ENCODE results near the gene ADAP1. TPM values are rescaled to one million over a fixed set of nuclear protein-coding genes. Genes with fewer than 3 reads are reported as not detected.
A peak's percentile ranks its signal among the peaks of the same experiment; 100 is the strongest.

ADAP1 gene
- total and polyA plus RNA-seq, 12 donors: 2.3 to 14.9 (median 9.7) TPM

GRCh38 chr7:900331-901040 lies 54.0 kb downstream of the ADAP1 start:
- no peak for TF ChIP-seq CTCF (IDR thresholded peaks at IDR 0.05)
- intact Hi-C loops (cut with DNase I): no loop called here
- H3K36me3 ChIP-seq: peaks cover 0 to 41% (median 15%) of the 10 kb centered on the region in 9 donors
- no peaks in the 10 kb centered on the region for H3K9me3 ChIP-seq
- no peak overlapping the region for H3K4me3 ChIP-seq
- H3K4me1 ChIP-seq: peaks cover 8 to 37% (median 18%) of the 10 kb centered on the region in 9 donors
- H3K27me3 ChIP-seq: peaks cover 0 to 24% (median 11%) of the 10 kb centered on the region in 7 donors
- ATAC-seq (no peak), DNase-seq (no peak)
- 85 to 89% methylated on average over 26 of the region's 26 CpGs for WGBS, 2 donors
- H3K27ac ChIP-seq: no peak overlapping the region

DNA sequence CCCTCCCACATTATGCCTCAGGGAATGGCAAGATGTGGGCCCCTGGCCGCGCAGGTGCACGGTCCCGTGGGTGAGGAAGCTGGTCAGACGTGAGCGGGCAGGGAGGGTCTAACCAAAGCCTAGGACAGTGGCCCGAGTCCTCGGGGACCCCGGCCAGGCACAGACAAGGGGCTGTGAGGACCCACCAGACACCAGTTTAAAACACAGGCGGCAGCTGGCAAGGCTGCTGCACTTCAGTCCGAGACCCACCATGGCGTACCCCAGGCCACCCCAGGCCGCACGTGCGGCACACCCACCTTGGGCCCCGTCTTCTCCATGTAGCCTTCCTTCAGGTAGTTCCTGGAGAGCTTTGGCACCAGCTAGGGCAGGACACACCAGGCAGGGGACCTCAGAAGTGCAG lies 54.7 kb downstream of the ADAP1 start:
- ATAC-seq (no peak), DNase-seq (no peak)
- H3K4me1 ChIP-seq: peaks cover 8 to 36% (median 18%) of the 10 kb centered on the region in 9 donors
- WGBS, 2 donors: 95 to 97% methylated on average over 16 of the region's 16 CpGs
- H3K27ac ChIP-seq: no peak overlapping the region
- TF ChIP-seq CTCF (IDR thresholded peaks at IDR 0.05): no peak
- peaks cover 0 to 23% (median 11%) of the 10 kb centered on the region in 7 donors for H3K27me3 ChIP-seq
- no peaks in the 10 kb centered on the region for H3K9me3 ChIP-seq
- intact Hi-C loops (cut with DNase I): no loop called here
- H3K36me3 ChIP-seq: peaks cover 0 to 48% (median 20%) of the 10 kb centered on the region in 9 donors
- no peak overlapping the region for H3K4me3 ChIP-seq

GRCh38 chr7:898855-899681 lies 55.4 kb downstream of the ADAP1 start:
- Histone ChIP-seq H3K36me3 (peaks cover 0 to 55% (median 20%) of the 10 kb centered on the region in 9 donors), H3K4me1 (peaks cover 8 to 29% (median 15%) of the 10 kb centered on the region in 9 donors), H3K4me3 (no peak overlapping the region), H3K9me3 (no peaks in the 10 kb centered on the region), H3K27me3 (peaks cover 0 to 16% (median 4%) of the 10 kb centered on the region in 7 donors), H3K27ac (no peak overlapping the region)
- ATAC-seq (no peak), DNase-seq (no peak)
- 90 to 92% methylated on average over 54 of the region's 54 CpGs for WGBS, 2 donors
- no peak for TF ChIP-seq CTCF (IDR thresholded peaks at IDR 0.05)
- intact Hi-C loops (cut with DNase I): no loop called here

- WGBS, 2 donors: 78 to 83% methylated on average over 18 of the region's 18 CpGs
- TF ChIP-seq CTCF (IDR thresholded peaks at IDR 0.05): no peak
- Histone ChIP-seq H3K27ac (no peak overlapping the region), H3K4me3 (no peak overlapping the region), H3K4me1 (peaks cover 8 to 28% (median 15%) of the 10 kb centered on the region in 9 donors), H3K36me3 (peaks cover 0 to 61% (median 20%) of the 10 kb centered on the region in 9 donors), H3K9me3 (no peaks in the 10 kb centered on the region), H3K27me3 (peaks cover 0 to 10% (median 0%) of the 10 kb centered on the region in 7 donors)
- ATAC-seq (peak in 1 of 8 donors; percentile 2), DNase-seq (no peak)
- intact Hi-C loops (cut with DNase I): no loop called here
Measured at GRCh38 chr7:898460-898854, 56.0 kb downstream of the ADAP1 start.

Data from heart right ventricle (tissue), 16 donors.